ENCODE measurements around the gene CNTNAP5.

- TF ChIP-seq CTCF (IDR thresholded peaks at IDR 0.05) (no peak), POLR2A (IDR thresholded peaks at IDR 0.05) (no peak)
Observed at GRCh38 chr2:124933883-124934282, 908.8 kb downstream of the CNTNAP5 start.
